GM19452 (cell line): ENCODE measurements around the gene SPINT2.
"Not testable (repeated sequence)": the region's sequence is repeated elsewhere in the genome, so short reads cannot be mapped to it uniquely, and the experiment has no call there.

Source experiments
- ATAC-seq: cut with Tn5 transposase; IDR thresholded peaks from one replicate; pipeline ENCODE4 v1.9.1; 2021; ENCODE audit not compliant: unreplicated experiment

The SPINT2 gene

GRCh38 chr19:38264486-38265212 lies at the start of gene SPINT2:
TSS of gene SPINT2 (plus strand) at chr19:38264573. CDS start at chr19:38264893, 320 bp downstream.
- no peak for ATAC-seq

- ATAC-seq = no peak
These were observed 47.4 kb upstream of the SPINT2 start for GRCh38 chr19:38216785-38217641.

- no peak for ATAC-seq
These were observed 46.2 kb upstream of the SPINT2 start for GRCh38 chr19:38218204-38218603.

GRCh38 chr19:38219221-38219620 lies 45.2 kb upstream of the SPINT2 start:
- no peak for ATAC-seq

- no peak for ATAC-seq
These were observed 43.0 kb upstream of the SPINT2 start for GRCh38 chr19:38221421-38221820.

- no peak for ATAC-seq
These were observed 42.2 kb upstream of the SPINT2 start for GRCh38 chr19:38221919-38222830.

- ATAC-seq = no peak
These were observed 41.3 kb upstream of the SPINT2 start for GRCh38 chr19:38223119-38223523.

GRCh38 chr19:38223617-38224013 lies 40.8 kb upstream of the SPINT2 start:
- no peak for ATAC-seq

- peak; percentile 78 for ATAC-seq
These were observed 40.1 kb upstream of the SPINT2 start, which contains the start of gene DPF1 for GRCh38 chr19:38224014-38224862. TSS of gene DPF1 (minus strand) at chr19:38224222. CDS start at chr19:38224142, 80 bp downstream.

- not testable (repeated sequence) for ATAC-seq
These were observed 39.5 kb upstream of the SPINT2 start for GRCh38 chr19:38224863-38225218.

GRCh38 chr19:38227287-38228004 lies 36.9 kb upstream of the SPINT2 start:
- no peak for ATAC-seq

- ATAC-seq = no peak
These were observed 36.4 kb upstream of the SPINT2 start for GRCh38 chr19:38228005-38228377.

GRCh38 chr19:38228491-38229439 lies 35.6 kb upstream of the SPINT2 start:
- ATAC-seq = no peak

GRCh38 chr19:38229585-38230073 lies 34.7 kb upstream of the SPINT2 start:
- no peak for ATAC-seq

- ATAC-seq = not testable (repeated sequence)
These were observed 33.8 kb upstream of the SPINT2 start for GRCh38 chr19:38230506-38231133.

- ATAC-seq = no peak
These were observed 32.5 kb upstream of the SPINT2 start for GRCh38 chr19:38231918-38232317.

- ATAC-seq = no peak
These were observed 30.6 kb upstream of the SPINT2 start for GRCh38 chr19:38233740-38234251.

- no peak for ATAC-seq
These were observed 29.8 kb upstream of the SPINT2 start for GRCh38 chr19:38234615-38235014.
